ENCODE measurements around the gene CAD.

The CAD gene

GRCh38 chr2:27255187-27255586 lies 38.0 kb downstream of the CAD start:
- H3K27me3 ChIP-seq (ENCODE audit: control insufficient read depth, low read length) = peaks cover 13% of the 10 kb centered on the region
- no peak overlapping the region for H3K4me2 ChIP-seq (ENCODE audit: low read length)
- no peak overlapping the region for H3K27ac ChIP-seq (ENCODE audit: low read depth, low read length)
- no peaks in the 10 kb centered on the region for H3K9me2 ChIP-seq (replicated peaks; ENCODE audit: control insufficient read depth, low read length)
- no peaks in the 10 kb centered on the region for H3K9me3 ChIP-seq (ENCODE audit: control insufficient read depth, insufficient read depth, low read length)
- no peaks in the 10 kb centered on the region for H3K36me3 ChIP-seq (ENCODE audit: control insufficient read depth, low read length)
- no peaks in the 10 kb centered on the region for H3K79me2 ChIP-seq (ENCODE audit: control insufficient read depth, low read length)
- H3K4me3 ChIP-seq (ENCODE audit: low read length) = no peak overlapping the region
- 0 out of 2 replicates have a peak, but pooled peaks cover 4% of the 10 kb centered on the region for H3F3A ChIP-seq (ENCODE audit: control insufficient read depth, insufficient read depth)
- no peak for TF ChIP-seq EZH2phosphoT487 (IDR thresholded peaks at IDR 0.05; ENCODE audit: borderline replicate concordance, low read length)
- no peak for TF ChIP-seq CTCF (IDR thresholded peaks at IDR 0.05; ENCODE audit: low read depth, low read length, poor library complexity, severe bottlenecking)
- H3K4me1 ChIP-seq (ENCODE audit: control insufficient read depth, low read length) = peaks cover 19% of the 10 kb centered on the region
- no peaks in the 10 kb centered on the region for H4K20me1 ChIP-seq (ENCODE audit: control insufficient read depth, insufficient read depth, low read depth, low read length)

- H3K27me3 ChIP-seq (ENCODE audit: control insufficient read depth, low read length) = peaks cover 17% of the 10 kb centered on the region
- H3K9me3 ChIP-seq (ENCODE audit: control insufficient read depth, insufficient read depth, low read length) = no peaks in the 10 kb centered on the region
- H3K9me2 ChIP-seq (replicated peaks; ENCODE audit: control insufficient read depth, low read length) = no peaks in the 10 kb centered on the region
- H3K27ac ChIP-seq (ENCODE audit: low read depth, low read length) = no peak overlapping the region
- H3F3A ChIP-seq (ENCODE audit: control insufficient read depth, insufficient read depth) = 0 out of 2 replicates have a peak, but pooled peaks cover 4% of the 10 kb centered on the region
- H3K4me2 ChIP-seq (ENCODE audit: low read length) = no peak overlapping the region
- H3K4me3 ChIP-seq (ENCODE audit: low read length) = no peak overlapping the region
- H3K36me3 ChIP-seq (ENCODE audit: control insufficient read depth, low read length) = no peaks in the 10 kb centered on the region
- no peaks in the 10 kb centered on the region for H4K20me1 ChIP-seq (ENCODE audit: control insufficient read depth, insufficient read depth, low read depth, low read length)
- TF ChIP-seq CTCF (IDR thresholded peaks at IDR 0.05; ENCODE audit: low read depth, low read length, poor library complexity, severe bottlenecking) (no peak), EZH2phosphoT487 (IDR thresholded peaks at IDR 0.05; ENCODE audit: borderline replicate concordance, low read length) (no peak)
- no peaks in the 10 kb centered on the region for H3K79me2 ChIP-seq (ENCODE audit: control insufficient read depth, low read length)
- peaks cover 14% of the 10 kb centered on the region for H3K4me1 ChIP-seq (ENCODE audit: control insufficient read depth, low read length)
Measured at GRCh38 chr2:27255660-27256059, 38.5 kb downstream of the CAD start.

- H3K27ac ChIP-seq (ENCODE audit: low read depth, low read length) = no peak overlapping the region
- no peaks in the 10 kb centered on the region for H3K79me2 ChIP-seq (ENCODE audit: control insufficient read depth, low read length)
- no peaks in the 10 kb centered on the region for H4K20me1 ChIP-seq (ENCODE audit: control insufficient read depth, insufficient read depth, low read depth, low read length)
- TF ChIP-seq EZH2phosphoT487 (IDR thresholded peaks at IDR 0.05; ENCODE audit: borderline replicate concordance, low read length) (no peak), CTCF (IDR thresholded peaks at IDR 0.05; ENCODE audit: low read depth, low read length, poor library complexity, severe bottlenecking) (no peak)
- H3K4me2 ChIP-seq (ENCODE audit: low read length) = no peak overlapping the region
- no peak overlapping the region for H3K4me3 ChIP-seq (ENCODE audit: low read length)
- no peaks in the 10 kb centered on the region for H3K9me3 ChIP-seq (ENCODE audit: control insufficient read depth, insufficient read depth, low read length)
- H3K9me2 ChIP-seq (replicated peaks; ENCODE audit: control insufficient read depth, low read length) = no peaks in the 10 kb centered on the region
- 0 out of 2 replicates have a peak, but pooled peaks cover 4% of the 10 kb centered on the region for H3F3A ChIP-seq (ENCODE audit: control insufficient read depth, insufficient read depth)
- no peaks in the 10 kb centered on the region for H3K36me3 ChIP-seq (ENCODE audit: control insufficient read depth, low read length)
- peaks cover 1% of the 10 kb centered on the region for H3K4me1 ChIP-seq (ENCODE audit: control insufficient read depth, low read length)
- H3K27me3 ChIP-seq (ENCODE audit: control insufficient read depth, low read length) = peaks cover 30% of the 10 kb centered on the region
Measured at GRCh38 chr2:27256855-27257454, 39.8 kb downstream of the CAD start.
